Occipital lobe (tissue), 2 donors: Measurements from ENCODE around the gene ARHGEF10L. TPM values are rescaled to one million over a fixed set of nuclear protein-coding genes. Genes with fewer than 3 reads are reported as not detected.

ENCODE experiments used
- DNase-seq: peaks from one replicate; lab custom pipeline; 2025; lab: John Stamatoyannopoulos, UW
- total RNA-seq: library from RNA; depleted of rRNA; stranded (reverse); fragments of >200 nt; gene quantifications from one replicate; pipeline ENCODE4 v1.2.3, GENCODE V29; 2014

The ARHGEF10L gene
- total RNA-seq, 1 donor from 2014 or later = 22.3 TPM

DNA sequence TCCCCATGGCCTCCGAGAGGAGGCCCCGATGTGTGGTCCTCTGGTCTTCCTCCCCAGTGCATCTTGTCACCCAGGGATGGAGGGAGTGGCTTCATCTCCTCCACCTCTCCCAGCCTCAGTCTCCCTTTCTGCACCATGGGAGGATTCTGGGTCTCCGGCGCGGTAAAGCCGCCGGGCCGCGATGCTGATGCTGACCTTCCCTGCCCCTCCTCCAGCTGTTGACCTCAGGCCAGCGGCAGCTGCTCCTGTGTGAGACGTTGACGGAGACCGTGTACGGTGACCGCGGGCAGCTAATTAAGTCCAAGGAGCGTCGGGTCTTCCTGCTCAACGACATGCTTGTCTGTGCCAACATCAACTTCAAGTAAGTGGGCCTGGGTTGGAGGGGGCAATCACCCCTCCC, 92.6 kb downstream of the ARHGEF10L start:
- no peak for DNase-seq

GRCh38 chr1:17632541-17633184, 93.2 kb downstream of the ARHGEF10L start:
- no peak for DNase-seq

DNA sequence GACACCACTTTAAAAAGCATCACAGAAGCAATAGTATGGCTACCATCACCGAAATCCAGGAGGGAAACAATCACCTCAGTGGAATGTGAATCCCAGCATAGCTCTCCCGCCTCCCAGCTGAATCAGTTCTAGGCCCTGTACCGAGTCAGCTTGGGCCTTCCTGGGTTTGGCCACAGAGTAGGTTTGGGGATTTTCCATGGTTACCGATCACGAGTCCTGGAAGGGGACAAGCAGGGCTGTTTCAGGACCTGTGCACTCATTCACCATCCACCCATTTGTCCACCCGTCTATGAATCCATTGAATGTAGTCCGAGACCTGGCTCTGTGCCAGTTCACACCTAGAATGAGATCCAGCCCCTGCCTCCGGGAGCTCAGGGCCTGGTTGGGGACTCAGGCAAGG, 94.2 kb downstream of the ARHGEF10L start:
- DNase-seq = no peak

DNA sequence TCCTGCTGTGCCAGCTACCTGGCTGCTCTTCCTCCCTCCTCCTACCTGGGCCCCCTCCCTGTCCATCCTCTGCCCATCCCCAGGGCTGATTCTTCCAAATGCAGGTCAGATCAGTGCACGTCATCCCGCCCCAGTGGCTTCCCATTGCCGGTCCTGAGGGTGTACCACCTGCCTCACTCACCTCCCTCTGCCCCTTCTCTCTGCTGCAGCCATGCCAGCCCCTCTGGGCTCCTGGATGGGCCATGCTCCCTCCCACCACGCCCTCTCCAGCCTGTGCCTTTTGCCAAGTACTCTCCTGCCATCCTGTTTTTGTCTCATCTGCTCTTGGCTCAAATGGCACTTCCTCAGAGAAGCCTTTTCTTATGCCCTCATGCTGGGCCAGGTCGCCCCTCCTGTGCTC, 95.8 kb downstream of the ARHGEF10L start:
- no peak for DNase-seq

GRCh38 chr1:17635811-17636210, 96.3 kb downstream of the ARHGEF10L start:
- DNase-seq = peak; percentile 20

DNA sequence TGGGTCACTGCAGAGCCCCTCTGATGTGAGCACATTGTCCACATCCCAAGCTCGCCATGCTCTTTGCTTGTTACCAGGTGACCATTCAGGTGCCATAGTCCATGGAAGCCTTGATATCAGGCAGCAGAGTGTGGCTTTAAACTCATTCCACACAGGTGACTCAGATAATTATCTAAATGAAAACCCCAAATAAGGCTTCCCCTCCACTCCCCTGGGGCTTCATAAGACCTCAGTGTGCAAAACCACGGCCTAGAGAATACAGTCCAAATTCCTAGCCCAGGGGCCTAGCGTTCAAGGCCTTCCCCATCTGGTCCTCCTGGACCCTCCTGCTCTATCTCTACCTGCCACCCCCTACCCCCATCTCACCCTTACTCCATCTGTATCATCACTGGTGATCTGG, 97.1 kb downstream of the ARHGEF10L start:
- no peak for DNase-seq

DNA sequence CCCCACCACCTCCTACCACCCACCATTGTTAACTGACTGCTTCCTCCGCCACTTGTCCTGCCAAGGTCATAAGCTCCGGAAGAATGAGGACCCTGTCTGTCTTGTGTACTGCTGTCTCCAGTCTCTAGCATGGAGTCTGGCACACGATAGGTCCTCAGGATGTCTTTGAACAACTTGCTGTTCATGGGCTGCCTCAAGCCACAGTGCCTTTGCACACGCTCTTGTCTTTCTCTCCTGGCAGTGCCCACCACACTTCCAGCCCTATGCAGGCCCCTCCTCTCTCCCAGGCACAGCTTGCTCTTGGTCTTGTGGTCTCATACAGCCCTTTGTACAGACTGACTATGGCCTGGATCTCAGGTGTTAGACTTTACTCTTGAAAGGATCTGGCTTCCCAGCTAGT, 97.6 kb downstream of the ARHGEF10L start:
- no peak for DNase-seq

GRCh38 chr1:17639703-17640340, 100.3 kb downstream of the ARHGEF10L start:
- DNase-seq = no peak

GRCh38 chr1:17640393-17640792, 100.9 kb downstream of the ARHGEF10L start:
- no peak for DNase-seq

GRCh38 chr1:17640975-17641374, 101.5 kb downstream of the ARHGEF10L start:
- DNase-seq = no peak

GRCh38 chr1:17642169-17642568, 102.7 kb downstream of the ARHGEF10L start:
- no peak for DNase-seq

- no peak for DNase-seq
Measured at GRCh38 chr1:17642943-17643342, 103.4 kb downstream of the ARHGEF10L start.

DNA sequence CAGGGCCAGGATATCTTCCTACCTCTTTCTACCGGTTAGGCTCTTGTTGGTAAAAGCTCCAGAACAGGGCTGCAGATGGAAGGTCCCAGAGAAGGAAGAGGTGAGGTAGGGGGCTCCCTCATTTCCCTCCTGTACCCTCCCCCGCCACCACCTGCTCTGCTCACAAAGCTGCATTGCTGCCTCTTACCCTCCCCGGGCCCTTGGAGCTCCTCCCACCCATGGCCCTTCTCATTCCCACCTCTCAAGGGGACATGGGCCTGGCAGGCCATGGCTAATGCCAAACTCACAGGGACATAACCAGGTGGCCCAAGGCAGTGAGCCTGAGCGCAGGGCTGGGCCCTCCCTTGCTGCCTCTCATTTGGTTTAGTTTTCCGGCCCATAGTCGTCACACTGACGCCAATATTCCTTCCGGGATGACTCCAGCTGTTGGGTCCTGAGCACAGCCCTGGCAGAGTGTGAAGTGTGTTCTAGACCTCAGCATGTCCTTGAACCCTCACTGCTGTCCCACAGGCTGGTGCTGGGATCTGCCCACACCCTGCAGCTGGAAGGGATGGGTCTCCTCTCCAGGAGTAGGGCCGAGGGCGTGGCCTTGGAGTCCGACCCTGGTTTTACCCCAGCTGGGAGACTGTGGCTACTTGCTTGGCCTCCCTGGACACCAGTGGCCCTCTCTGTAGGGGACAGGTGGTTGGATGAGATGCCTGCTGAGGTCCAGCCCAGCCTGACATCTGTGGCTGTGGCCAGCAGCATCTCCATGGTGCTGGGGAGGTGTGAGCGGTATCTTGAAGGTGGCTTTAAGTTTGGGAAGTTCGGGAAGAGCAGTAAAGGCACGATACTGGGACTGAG, 104.6 kb downstream of the ARHGEF10L start:
- DNase-seq = no peak

DNA sequence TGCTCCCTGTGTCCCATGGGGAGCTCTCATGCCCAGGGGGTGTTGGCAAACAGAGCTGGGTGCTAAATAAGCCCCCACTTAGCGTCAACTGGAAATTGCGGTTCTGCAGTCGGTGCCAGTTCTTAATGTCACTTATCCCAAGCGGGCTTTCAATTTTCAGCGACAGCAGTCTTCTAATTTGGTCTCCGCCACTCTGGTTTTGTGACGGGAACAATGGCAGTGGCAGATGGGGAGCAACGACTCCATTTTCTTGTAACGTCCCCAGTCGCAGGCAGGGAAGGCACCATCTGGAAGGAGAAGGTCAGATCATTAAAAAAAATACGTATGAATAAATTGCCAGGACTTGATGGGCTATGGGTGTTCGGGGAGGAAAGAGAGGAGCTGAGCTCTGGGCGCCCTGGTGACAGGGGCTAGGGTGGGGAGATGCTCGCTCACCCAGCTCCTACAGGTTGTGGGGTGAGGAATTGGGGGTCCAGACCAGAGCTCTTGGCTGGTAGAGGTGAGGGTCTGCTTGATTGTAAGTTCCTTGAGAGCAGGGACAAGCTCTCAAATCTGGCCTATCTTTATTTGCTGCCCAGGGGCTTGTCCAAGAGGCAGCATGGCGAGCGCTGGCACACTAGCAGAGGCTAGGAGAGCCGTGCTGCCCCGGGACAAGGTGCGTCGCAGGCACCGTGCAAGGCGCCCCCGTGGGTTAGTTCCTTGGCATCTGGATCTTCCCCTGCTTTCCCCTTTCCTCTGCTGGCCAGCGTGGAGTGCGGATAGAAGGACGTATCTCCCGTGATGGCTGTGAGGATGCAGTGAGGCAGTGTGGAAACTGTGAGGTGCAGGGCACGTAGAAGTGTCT, 105.8 kb downstream of the ARHGEF10L start:
- no peak for DNase-seq

DNA sequence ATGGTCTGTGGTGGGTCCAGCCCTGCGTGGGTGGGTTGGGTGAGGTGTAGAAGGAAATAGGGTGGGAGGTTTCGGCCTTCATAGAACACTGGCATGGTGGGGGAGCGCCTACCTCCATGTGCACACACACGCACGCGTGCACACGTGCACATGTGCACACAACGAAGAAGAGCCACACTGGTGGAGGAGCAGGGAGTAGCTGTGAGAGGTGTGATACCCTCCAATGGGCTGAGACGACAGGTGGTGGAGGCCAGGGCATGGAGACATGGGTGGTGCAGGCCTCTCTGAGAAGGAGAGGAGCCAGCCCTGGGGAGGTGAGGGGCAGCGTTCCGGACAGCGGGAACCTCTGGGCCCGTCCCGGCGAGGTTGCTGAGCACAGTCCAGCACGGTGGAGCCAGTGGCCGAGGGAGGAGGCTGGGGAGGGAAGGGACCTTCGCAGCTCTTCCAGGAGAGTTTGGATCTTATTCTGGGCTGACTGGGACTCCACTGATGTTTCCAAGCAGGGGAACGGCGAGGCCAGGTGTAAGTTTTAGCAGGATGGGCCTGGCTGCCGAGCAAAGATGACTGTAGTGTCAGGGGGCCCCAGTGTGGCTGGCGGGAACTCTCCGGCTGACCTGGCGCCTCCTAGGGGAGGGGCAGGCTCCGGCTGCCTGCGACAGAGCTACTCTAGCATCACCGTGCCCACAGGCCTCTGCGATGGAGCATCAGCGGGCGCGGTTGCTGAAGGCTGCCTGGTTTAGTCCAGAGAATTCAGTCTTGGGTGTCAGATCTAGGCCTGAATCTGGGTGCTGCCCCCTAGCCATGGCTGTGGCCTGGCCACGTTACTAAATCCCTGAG, 107.2 kb downstream of the ARHGEF10L start:
- no peak for DNase-seq

- no peak for DNase-seq
Measured at GRCh38 chr1:17648457-17649145, 109.1 kb downstream of the ARHGEF10L start.

DNA sequence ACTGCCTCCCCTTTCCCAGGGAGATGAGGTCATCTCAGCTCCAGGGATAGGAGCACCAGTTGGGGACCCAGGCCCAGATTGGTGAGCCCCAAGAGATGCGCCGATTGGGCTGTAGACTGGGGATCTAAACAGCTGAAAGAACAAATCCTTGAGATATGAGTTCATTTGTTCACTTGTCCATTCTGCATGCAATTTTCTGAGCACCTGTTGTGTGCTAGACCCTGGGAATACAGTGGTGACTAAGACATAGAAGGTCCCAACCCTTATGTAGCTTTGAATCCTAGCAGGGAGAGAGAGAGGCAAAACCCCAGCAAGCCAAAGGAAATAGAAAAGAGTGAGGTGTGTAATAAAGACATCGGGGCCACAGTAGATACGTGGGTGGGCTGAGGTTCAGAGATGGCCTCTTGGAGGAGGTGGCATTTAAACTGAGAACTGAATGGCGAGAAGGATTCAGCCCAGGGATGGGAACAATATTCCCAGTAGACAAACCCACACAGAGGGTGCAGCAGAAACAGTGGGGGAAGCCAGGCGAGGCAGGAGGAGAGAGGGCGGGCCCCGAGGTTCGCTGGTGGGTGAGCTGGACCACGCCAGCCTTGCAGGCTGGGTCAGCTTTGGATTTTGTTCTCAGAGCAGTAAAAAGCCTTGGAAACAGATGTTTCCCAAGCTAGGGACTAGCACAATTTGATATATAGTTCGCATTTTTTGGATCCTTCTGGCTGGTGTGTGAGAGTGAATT, 110.0 kb downstream of the ARHGEF10L start:
- no peak for DNase-seq

DNA sequence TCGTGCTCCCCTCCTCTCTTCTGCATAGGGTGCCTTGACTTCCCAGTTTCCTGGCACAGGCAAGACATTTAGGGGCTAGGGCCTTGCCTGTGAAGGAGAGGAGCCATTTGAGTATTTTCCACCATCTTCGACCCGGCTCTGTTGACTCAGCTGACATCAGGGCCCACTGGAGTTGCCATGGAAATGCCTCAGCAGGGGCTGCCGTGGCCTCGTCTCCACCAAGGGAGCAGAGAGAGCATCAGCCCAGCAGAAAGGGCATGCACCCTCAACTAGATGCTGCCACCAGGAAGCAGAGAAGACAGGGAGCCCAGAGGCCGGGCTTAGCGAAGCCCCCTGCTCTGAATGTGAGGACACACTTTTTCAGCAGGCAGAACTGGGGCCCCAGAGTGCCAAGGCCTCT, 113.8 kb downstream of the ARHGEF10L start:
- DNase-seq = no peak

- DNase-seq = peak; percentile 23
Measured at GRCh38 chr1:17653728-17654351, 114.3 kb downstream of the ARHGEF10L start.
